Coronary artery (tissue), 2 donors: ENCODE results near the gene SNX4.

Experiments
- DNase-seq: peaks from one replicate; pipeline ENCODE4 v3.0.0-alpha.2; 2017; ENCODE audit warnings: low spot score
- H3K27ac ChIP-seq, 2 donors: fragments of 200-600 bp; sonication (generic); one replicate each; pipeline ENCODE4 v1.5.1; 2016 to 2019
- H3K4me3 ChIP-seq: fragments of 200-600 bp; sonication (generic); 2 replicates; pipeline ENCODE4 v1.5.1; 2016; ENCODE audit warnings: mild to moderate bottlenecking, moderate library complexity
- TF ChIP-seq, protein P1 (sequence below): fragments of 200-600 bp; sonication (generic); IDR thresholded peaks from one replicate; pipeline ENCODE4 v1.5.1; 2019; ENCODE audit warnings: antibody characterized with exemption

Gene SNX4

DNA sequence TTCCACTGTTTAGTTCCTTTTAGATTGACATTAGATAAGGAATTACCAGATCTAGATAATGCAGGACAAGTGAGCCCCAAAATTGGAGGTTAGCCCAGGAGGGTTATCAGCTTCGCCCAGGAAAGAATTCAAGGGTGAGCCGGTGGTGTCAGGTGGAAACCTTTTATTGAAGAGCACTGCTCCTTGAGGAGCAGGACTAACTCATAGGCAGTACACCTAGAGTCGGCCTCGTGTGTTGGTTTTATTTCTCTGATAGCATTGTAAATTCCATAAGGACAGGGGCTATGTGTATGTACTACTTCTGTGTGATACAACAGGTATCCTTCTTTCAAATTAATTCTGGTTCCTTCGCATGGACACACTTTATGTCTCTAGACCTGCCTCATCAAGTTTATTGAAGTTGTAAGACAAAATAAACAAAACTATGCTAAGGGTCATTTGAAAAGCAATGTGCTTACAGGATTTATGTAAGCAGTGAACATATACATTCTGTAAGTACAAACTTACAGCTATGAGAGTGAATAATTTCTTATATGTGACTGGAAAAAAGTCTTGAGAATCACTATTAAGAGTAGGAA, 57.2 kb downstream of the SNX4 start:
- TF ChIP-seq, protein P1, sequence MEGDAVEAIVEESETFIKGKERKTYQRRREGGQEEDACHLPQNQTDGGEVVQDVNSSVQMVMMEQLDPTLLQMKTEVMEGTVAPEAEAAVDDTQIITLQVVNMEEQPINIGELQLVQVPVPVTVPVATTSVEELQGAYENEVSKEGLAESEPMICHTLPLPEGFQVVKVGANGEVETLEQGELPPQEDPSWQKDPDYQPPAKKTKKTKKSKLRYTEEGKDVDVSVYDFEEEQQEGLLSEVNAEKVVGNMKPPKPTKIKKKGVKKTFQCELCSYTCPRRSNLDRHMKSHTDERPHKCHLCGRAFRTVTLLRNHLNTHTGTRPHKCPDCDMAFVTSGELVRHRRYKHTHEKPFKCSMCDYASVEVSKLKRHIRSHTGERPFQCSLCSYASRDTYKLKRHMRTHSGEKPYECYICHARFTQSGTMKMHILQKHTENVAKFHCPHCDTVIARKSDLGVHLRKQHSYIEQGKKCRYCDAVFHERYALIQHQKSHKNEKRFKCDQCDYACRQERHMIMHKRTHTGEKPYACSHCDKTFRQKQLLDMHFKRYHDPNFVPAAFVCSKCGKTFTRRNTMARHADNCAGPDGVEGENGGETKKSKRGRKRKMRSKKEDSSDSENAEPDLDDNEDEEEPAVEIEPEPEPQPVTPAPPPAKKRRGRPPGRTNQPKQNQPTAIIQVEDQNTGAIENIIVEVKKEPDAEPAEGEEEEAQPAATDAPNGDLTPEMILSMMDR, result no peak
- Histone ChIP-seq H3K4me3 (no peak overlapping the region), H3K27ac (no peak overlapping the region)
- DNase-seq, result no peak

DNA sequence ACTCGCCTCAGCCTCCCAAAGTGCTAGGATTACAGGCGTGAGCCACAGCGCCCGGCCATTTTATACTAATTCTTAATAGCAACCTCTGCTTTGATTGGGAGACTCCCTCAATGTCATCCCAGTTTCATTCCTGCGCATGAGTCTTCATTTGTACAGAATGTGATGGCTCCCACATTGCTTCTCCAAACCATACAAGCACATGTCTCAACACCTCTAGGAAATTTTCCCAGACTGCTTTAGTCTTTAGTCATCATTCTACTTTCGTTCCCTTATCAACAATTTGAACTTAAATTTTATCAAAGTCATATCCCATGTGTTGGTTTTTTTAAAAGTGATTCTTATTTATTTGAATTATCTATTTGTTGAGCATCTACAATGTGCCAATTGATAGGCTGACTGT, 58.1 kb downstream of the SNX4 start:
- Histone ChIP-seq H3K27ac (no peak overlapping the region), H3K4me3 (no peak overlapping the region)
- TF ChIP-seq, protein P1, result no peak
- no peak for DNase-seq

DNA sequence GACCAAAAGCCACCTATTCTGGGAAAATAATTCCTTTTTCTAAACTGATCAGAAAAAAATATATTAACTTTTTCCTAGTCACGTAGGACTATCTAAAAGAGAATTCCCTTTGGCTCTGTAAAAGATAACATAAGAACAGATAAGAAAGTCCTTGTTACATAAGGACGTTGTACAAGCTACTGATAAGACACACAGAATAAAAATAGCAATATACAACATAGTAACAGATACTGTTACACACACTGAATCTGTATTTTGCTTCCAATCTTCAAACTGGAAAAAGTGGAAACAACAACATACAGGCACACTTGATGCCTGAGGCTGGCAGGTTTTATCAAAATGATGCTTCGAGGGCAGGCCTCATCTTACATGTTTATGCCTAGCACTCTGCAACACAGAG, 59.8 kb downstream of the SNX4 start:
- TF ChIP-seq, protein P1, result no peak
- Histone ChIP-seq H3K4me3 (no peak overlapping the region), H3K27ac (no peak overlapping the region)
- no peak for DNase-seq

DNA sequence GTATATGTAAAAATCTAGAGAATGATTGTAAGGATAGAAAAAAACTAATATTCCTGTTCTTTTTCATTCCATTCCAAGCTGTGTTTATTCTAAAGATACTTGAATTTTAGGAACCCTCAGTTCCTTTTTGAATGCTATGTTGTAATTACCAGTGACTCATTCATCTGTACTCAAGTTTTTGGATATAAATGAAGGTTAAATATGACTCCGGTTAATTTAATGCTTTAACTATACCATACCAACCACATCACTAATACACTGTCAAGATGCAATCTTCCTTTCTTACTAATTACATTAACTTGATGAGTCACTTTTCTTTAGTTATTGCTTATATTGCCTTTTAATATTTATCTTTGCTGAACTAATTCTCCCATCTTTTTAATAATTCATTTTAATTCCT, 76.1 kb downstream of the SNX4 start:
- Histone ChIP-seq H3K27ac (no peak overlapping the region), H3K4me3 (no peak overlapping the region)
- TF ChIP-seq, protein P1, result no peak
- DNase-seq, result no peak

DNA sequence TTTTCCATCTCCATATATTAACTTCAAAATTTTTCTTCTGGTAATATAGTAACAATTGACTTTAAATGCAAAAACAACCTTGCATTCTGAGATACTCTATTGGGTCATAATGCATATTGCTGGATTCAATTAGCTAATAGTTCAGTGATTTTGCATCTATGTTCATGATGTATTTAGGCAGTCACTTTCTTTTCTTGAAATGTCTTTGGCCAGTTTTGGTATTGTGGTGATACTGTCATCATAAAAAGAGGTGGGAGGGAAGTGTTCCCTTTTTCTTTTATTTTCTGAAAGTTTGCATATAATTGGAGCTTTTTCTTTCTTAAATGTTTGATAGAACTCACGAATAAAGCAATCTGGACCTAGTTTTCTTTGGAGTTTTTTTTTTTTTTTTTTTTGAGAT, 77.5 kb downstream of the SNX4 start:
- no peak overlapping the region for H3K4me3 ChIP-seq
- H3K27ac ChIP-seq, result no peak overlapping the region
- TF ChIP-seq, protein P1, result no peak
- DNase-seq, result no peak

DNA sequence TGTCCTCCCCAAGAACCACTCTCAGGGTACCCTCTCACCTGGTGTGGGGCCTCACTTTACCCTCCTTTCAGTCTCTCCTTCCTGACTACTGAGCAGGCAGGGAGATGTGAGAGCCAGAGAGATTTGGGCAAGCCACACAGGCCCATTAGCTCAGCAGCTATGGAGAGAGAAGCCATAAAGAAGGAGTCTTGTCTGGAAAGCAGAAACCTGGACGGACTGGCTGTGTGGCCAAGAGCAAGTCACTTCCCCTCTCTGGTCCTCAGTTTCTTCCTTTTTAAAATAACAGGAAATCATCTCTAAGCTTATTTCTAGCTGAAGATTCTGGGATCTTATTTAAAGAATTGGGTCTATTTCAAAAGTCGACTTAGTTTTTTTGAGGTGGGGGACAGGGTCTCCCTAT, 79.0 kb downstream of the SNX4 start:
- no peak for DNase-seq
- no peak overlapping the region for H3K4me3 ChIP-seq
- H3K27ac ChIP-seq, result no peak overlapping the region
- TF ChIP-seq, protein P1, result no peak

DNA sequence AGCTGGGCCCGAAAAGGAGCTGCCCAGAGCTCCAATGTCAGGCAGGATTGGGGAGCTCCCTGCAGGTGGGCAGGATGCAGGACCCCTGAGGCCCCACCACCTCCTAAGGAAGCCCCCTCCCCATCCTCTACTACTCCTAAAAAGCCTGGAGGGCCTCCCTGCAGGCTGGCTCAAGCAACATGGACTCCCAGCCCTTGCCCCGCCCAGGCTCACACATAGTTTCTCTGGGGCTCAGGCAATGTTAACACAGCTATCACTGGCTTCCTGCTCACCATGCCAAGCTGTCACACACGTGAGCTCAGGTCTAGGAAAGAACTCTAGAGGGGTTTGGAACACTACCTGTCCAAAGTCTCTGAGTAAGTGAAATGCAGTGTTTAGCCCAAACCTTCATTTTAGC, 79.4 kb downstream of the SNX4 start:
- Histone ChIP-seq H3K4me3 (no peak overlapping the region), H3K27ac (no peak overlapping the region)
- no peak for DNase-seq
- TF ChIP-seq, protein P1, result no peak
